ENCODE results near the gene M6PR.

Gene M6PR

GRCh38 chr12:8993827-8994226 is 44.4 kb upstream of the M6PR start:
- no peak overlapping the region for H4K91ac ChIP-seq (ENCODE audit: low read depth, low read length, poor library complexity)
- no peak overlapping the region for H2AFZ ChIP-seq (ENCODE audit: low read length)
- no peaks in the 10 kb centered on the region for H3K4me1 ChIP-seq (ENCODE audit: control insufficient read depth in 2 of 2, insufficient read depth in 1 of 2, low read depth in 1 of 2, low read length in 2 of 2)
- no peak overlapping the region for H3K18ac ChIP-seq (ENCODE audit: low read length)
- H3K79me1 ChIP-seq (ENCODE audit: low read depth, low read length): no peaks in the 10 kb centered on the region
- DNase-seq (ENCODE audit: low spot score): no peak
- H3K23ac ChIP-seq (ENCODE audit: low read depth, low read length, poor library complexity): no peak overlapping the region
- no peak overlapping the region for H3K4ac ChIP-seq (ENCODE audit: low read length)
- H3K27me3 ChIP-seq (ENCODE audit: control insufficient read depth in 3 of 3, insufficient read depth in 3 of 3, low read depth in 1 of 3, low read length in 3 of 3): no peaks in the 10 kb centered on the region
- H3K9me3 ChIP-seq (replicated peaks in 1 of 2; ENCODE audit: control insufficient read depth in 2 of 2, insufficient read depth in 1 of 2, low read depth in 1 of 2, low read length in 2 of 2): no peaks in the 10 kb centered on the region
- H3K36me3 ChIP-seq (replicated peaks in 1 of 2; ENCODE audit: control insufficient read depth in 2 of 2, insufficient read depth in 2 of 2, low read length in 2 of 2): no peaks in the 10 kb centered on the region
- no peak overlapping the region for H2BK15ac ChIP-seq (ENCODE audit: low read length)
- no peak overlapping the region for H3K27ac ChIP-seq (replicated peaks; ENCODE audit: low read length)
- H3K14ac ChIP-seq (ENCODE audit: low read length): no peak overlapping the region
- no peak overlapping the region for H3K9ac ChIP-seq (ENCODE audit: low read depth, low read length, poor library complexity)
- H2BK5ac ChIP-seq (ENCODE audit: low read length): no peak overlapping the region
- no peak overlapping the region for H2BK12ac ChIP-seq (ENCODE audit: low read length)
- H3K4me2 ChIP-seq (ENCODE audit: insufficient read depth, low read length, poor library complexity, severe bottlenecking): no peak overlapping the region
- no peak overlapping the region for H2BK120ac ChIP-seq (ENCODE audit: low read depth, low read length)
- WGBS, 2 donors (ENCODE audit: extremely low coverage in 2 of 2, insufficient read length in 2 of 2, insufficient replicate concordance in 1 of 2): no CpG with 5 or more reads among the region's 3 CpGs
- no peak overlapping the region for H2AK5ac ChIP-seq (ENCODE audit: low read depth, low read length)
- H3K4me3 ChIP-seq (ENCODE audit: low read length in 2 of 2): no peak overlapping the region
- H4K8ac ChIP-seq (ENCODE audit: low read depth, low read length): no peak overlapping the region

- no peak overlapping the region for H2AK5ac ChIP-seq (ENCODE audit: low read depth, low read length)
- no peaks in the 10 kb centered on the region for H3K79me1 ChIP-seq (ENCODE audit: low read depth, low read length)
- no peak overlapping the region for H2AFZ ChIP-seq (ENCODE audit: low read length)
- H3K18ac ChIP-seq (ENCODE audit: low read length): no peak overlapping the region
- H2BK5ac ChIP-seq (ENCODE audit: low read length): no peak overlapping the region
- no peak overlapping the region for H3K4me3 ChIP-seq (ENCODE audit: low read length in 2 of 2)
- no peaks in the 10 kb centered on the region for H3K36me3 ChIP-seq (replicated peaks in 1 of 2; ENCODE audit: control insufficient read depth in 2 of 2, insufficient read depth in 2 of 2, low read length in 2 of 2)
- H3K4ac ChIP-seq (ENCODE audit: low read length): no peak overlapping the region
- no peak overlapping the region for H3K23ac ChIP-seq (ENCODE audit: low read depth, low read length, poor library complexity)
- H3K4me1 ChIP-seq (ENCODE audit: control insufficient read depth in 2 of 2, insufficient read depth in 1 of 2, low read depth in 1 of 2, low read length in 2 of 2): no peaks in the 10 kb centered on the region
- no peak overlapping the region for H3K14ac ChIP-seq (ENCODE audit: low read length)
- no peaks in the 10 kb centered on the region for H3K27me3 ChIP-seq (ENCODE audit: control insufficient read depth in 3 of 3, insufficient read depth in 3 of 3, low read depth in 1 of 3, low read length in 3 of 3)
- H2BK12ac ChIP-seq (ENCODE audit: low read length): no peak overlapping the region
- H3K27ac ChIP-seq (replicated peaks; ENCODE audit: low read length): no peak overlapping the region
- H2BK15ac ChIP-seq (ENCODE audit: low read length): no peak overlapping the region
- no peak for DNase-seq (ENCODE audit: low spot score)
- H2BK120ac ChIP-seq (ENCODE audit: low read depth, low read length): no peak overlapping the region
- H3K4me2 ChIP-seq (ENCODE audit: insufficient read depth, low read length, poor library complexity, severe bottlenecking): no peak overlapping the region
- H3K9ac ChIP-seq (ENCODE audit: low read depth, low read length, poor library complexity): no peak overlapping the region
- H4K91ac ChIP-seq (ENCODE audit: low read depth, low read length, poor library complexity): no peak overlapping the region
- no peaks in the 10 kb centered on the region for H3K9me3 ChIP-seq (replicated peaks in 1 of 2; ENCODE audit: control insufficient read depth in 2 of 2, insufficient read depth in 1 of 2, low read depth in 1 of 2, low read length in 2 of 2)
- H4K8ac ChIP-seq (ENCODE audit: low read depth, low read length): no peak overlapping the region
- WGBS, 2 donors (ENCODE audit: extremely low coverage in 2 of 2, insufficient read length in 2 of 2, insufficient replicate concordance in 1 of 2): no CpG with 5 or more reads among the region's 6 CpGs
Observed at GRCh38 chr12:8991371-8992345, 42.2 kb upstream of the M6PR start.

- Histone ChIP-seq H3K79me1 (ENCODE audit: low read depth, low read length) (no peaks in the 10 kb centered on the region), H2BK12ac (ENCODE audit: low read length) (no peak within 1 kb of the TSS), H3K9ac (ENCODE audit: low read depth, low read length, poor library complexity) (no peak within 1 kb of the TSS), H4K8ac (ENCODE audit: low read depth, low read length) (no peak within 1 kb of the TSS), H3K18ac (ENCODE audit: low read length) (no peak within 1 kb of the TSS), H2BK120ac (ENCODE audit: low read depth, low read length) (no peak within 1 kb of the TSS), H3K4me3 (ENCODE audit: low read length in 2 of 2) (no peak within 1 kb of the TSS), H3K4ac (ENCODE audit: low read length) (no peak within 1 kb of the TSS), H3K4me2 (ENCODE audit: insufficient read depth, low read length, poor library complexity, severe bottlenecking) (no peak within 1 kb of the TSS), H2AFZ (ENCODE audit: low read length) (no peak within 1 kb of the TSS), H3K36me3 (replicated peaks in 1 of 2; ENCODE audit: control insufficient read depth in 2 of 2, insufficient read depth in 2 of 2, low read length in 2 of 2) (no peaks in the 10 kb centered on the region), H3K27ac (replicated peaks; ENCODE audit: low read length) (no peak within 1 kb of the TSS), H2BK5ac (ENCODE audit: low read length) (no peak within 1 kb of the TSS), H2AK5ac (ENCODE audit: low read depth, low read length) (no peak within 1 kb of the TSS), H3K14ac (ENCODE audit: low read length) (no peak within 1 kb of the TSS), H3K23ac (ENCODE audit: low read depth, low read length, poor library complexity) (no peak within 1 kb of the TSS), H4K91ac (ENCODE audit: low read depth, low read length, poor library complexity) (no peak within 1 kb of the TSS), H3K4me1 (ENCODE audit: control insufficient read depth in 2 of 2, insufficient read depth in 1 of 2, low read depth in 1 of 2, low read length in 2 of 2) (no peaks in the 10 kb centered on the region), H3K9me3 (replicated peaks in 1 of 2; ENCODE audit: control insufficient read depth in 2 of 2, insufficient read depth in 1 of 2, low read depth in 1 of 2, low read length in 2 of 2) (no peaks in the 10 kb centered on the region), H3K27me3 (ENCODE audit: control insufficient read depth in 3 of 3, insufficient read depth in 3 of 3, low read depth in 1 of 3, low read length in 3 of 3) (no peaks in the 10 kb centered on the region), H2BK15ac (ENCODE audit: low read length) (no peak within 1 kb of the TSS)
- no CpG with 5 or more reads among the region's 2 CpGs for WGBS, 2 donors (ENCODE audit: extremely low coverage in 2 of 2, insufficient read length in 2 of 2, insufficient replicate concordance in 1 of 2)
- DNase-seq (ENCODE audit: low spot score): no peak
Observed at GRCh38 chr12:8989413-8989812, 40.0 kb upstream of the M6PR start, which contains the start of gene KLRG1. Gene KLRG1, plus strand, starts transcription at chr12:8989546. Its CDS starts 90 bp downstream, at chr12:8989636.

- Histone ChIP-seq H3K9ac (ENCODE audit: low read depth, low read length, poor library complexity) (no peak overlapping the region), H3K4me3 (ENCODE audit: low read length in 2 of 2) (no peak overlapping the region), H3K4me1 (ENCODE audit: control insufficient read depth in 2 of 2, insufficient read depth in 1 of 2, low read depth in 1 of 2, low read length in 2 of 2) (no peaks in the 10 kb centered on the region), H3K4ac (ENCODE audit: low read length) (no peak overlapping the region), H4K91ac (ENCODE audit: low read depth, low read length, poor library complexity) (no peak overlapping the region), H3K18ac (ENCODE audit: low read length) (no peak overlapping the region), H2AK5ac (ENCODE audit: low read depth, low read length) (no peak overlapping the region), H2BK15ac (ENCODE audit: low read length) (no peak overlapping the region), H2BK12ac (ENCODE audit: low read length) (no peak overlapping the region), H3K14ac (ENCODE audit: low read length) (no peak overlapping the region), H3K23ac (ENCODE audit: low read depth, low read length, poor library complexity) (no peak overlapping the region), H3K27me3 (ENCODE audit: control insufficient read depth in 3 of 3, insufficient read depth in 3 of 3, low read depth in 1 of 3, low read length in 3 of 3) (no peaks in the 10 kb centered on the region), H3K36me3 (replicated peaks in 1 of 2; ENCODE audit: control insufficient read depth in 2 of 2, insufficient read depth in 2 of 2, low read length in 2 of 2) (no peaks in the 10 kb centered on the region), H2AFZ (ENCODE audit: low read length) (no peak overlapping the region), H3K79me1 (ENCODE audit: low read depth, low read length) (no peaks in the 10 kb centered on the region), H2BK5ac (ENCODE audit: low read length) (no peak overlapping the region), H3K27ac (replicated peaks; ENCODE audit: low read length) (no peak overlapping the region), H4K8ac (ENCODE audit: low read depth, low read length) (no peak overlapping the region), H3K9me3 (replicated peaks in 1 of 2; ENCODE audit: control insufficient read depth in 2 of 2, insufficient read depth in 1 of 2, low read depth in 1 of 2, low read length in 2 of 2) (no peaks in the 10 kb centered on the region), H3K4me2 (ENCODE audit: insufficient read depth, low read length, poor library complexity, severe bottlenecking) (no peak overlapping the region), H2BK120ac (ENCODE audit: low read depth, low read length) (no peak overlapping the region)
- WGBS, 2 donors (ENCODE audit: extremely low coverage in 2 of 2, insufficient read length in 2 of 2, insufficient replicate concordance in 1 of 2): no CpG with 5 or more reads among the region's 1 CpG
- DNase-seq (ENCODE audit: low spot score): no peak
Observed at GRCh38 chr12:8987685-8988084, 38.2 kb upstream of the M6PR start.

All from neuronal stem cell (in vitro differentiated cells).